Measurements from ENCODE around the gene SLC47A1. TPM values are rescaled to one million over a fixed set of nuclear protein-coding genes. Genes with fewer than 3 reads are reported as not detected.
"Not testable (repeated sequence)": the region's sequence is repeated elsewhere in the genome, so short reads cannot be mapped to it uniquely, and the experiment has no call there.

The SLC47A1 gene
- 1.2 TPM for polyA plus RNA-seq (2013, experiment 1 of 2; ENCODE audit: insufficient read length)
- 0.11 TPM for polyA plus RNA-seq (2013, experiment 2 of 2; ENCODE audit: insufficient read length)

- DNase-seq, result peak; percentile 37
Observed at GRCh38 chr17:19533718-19534561, at the start of gene SLC47A1. Gene SLC47A1 (plus strand): TSS chr17:19533854. CDS start chr17:19533940, 86 bp downstream.

- DNase-seq, result no peak
Observed at GRCh38 chr17:19485800-19486340, 47.8 kb upstream of the SLC47A1 start.

GRCh38 chr17:19486351-19487023, 47.2 kb upstream of the SLC47A1 start:
- no peak for DNase-seq

GRCh38 chr17:19487024-19487600, 46.5 kb upstream of the SLC47A1 start:
- DNase-seq, result no peak

- DNase-seq, result no peak
Observed at GRCh38 chr17:19492141-19492540, 41.5 kb upstream of the SLC47A1 start.

- DNase-seq, result no peak
Observed at GRCh38 chr17:19494961-19495806, 38.5 kb upstream of the SLC47A1 start.

- DNase-seq, result no peak
Observed at GRCh38 chr17:19495828-19496528, 37.7 kb upstream of the SLC47A1 start.

GRCh38 chr17:19497624-19498023, 36.0 kb upstream of the SLC47A1 start:
- no peak for DNase-seq

- DNase-seq, result no peak
Observed at GRCh38 chr17:19501219-19501618, 32.4 kb upstream of the SLC47A1 start.

- DNase-seq, result no peak
Observed at GRCh38 chr17:19502517-19502916, 31.1 kb upstream of the SLC47A1 start.

- DNase-seq, result not testable (repeated sequence)
Observed at GRCh38 chr17:19505561-19505960, 28.1 kb upstream of the SLC47A1 start.

GRCh38 chr17:19507775-19508576, 25.7 kb upstream of the SLC47A1 start:
- DNase-seq, result peak; percentile 91

GRCh38 chr17:19508577-19508867, 25.1 kb upstream of the SLC47A1 start:
- DNase-seq, result no peak

- DNase-seq, result not testable (repeated sequence)
Observed at GRCh38 chr17:19509281-19509852, 24.3 kb upstream of the SLC47A1 start.

- no peak for DNase-seq
Observed at GRCh38 chr17:19510903-19511302, 22.8 kb upstream of the SLC47A1 start.

- DNase-seq, result peak; percentile 69
Observed at GRCh38 chr17:19513897-19514488, 19.7 kb upstream of the SLC47A1 start.

GRCh38 chr17:19517699-19518098, 16.0 kb upstream of the SLC47A1 start:
- DNase-seq, result no peak

GRCh38 chr17:19519388-19520291, 14.0 kb upstream of the SLC47A1 start:
- not testable (repeated sequence) for DNase-seq

GRCh38 chr17:19520641-19521040, 13.0 kb upstream of the SLC47A1 start:
- DNase-seq, result no peak
